Loucy (cell line): ENCODE measurements around the gene RCAN2.

ENCODE experiments used
- H2AFZ ChIP-seq: fragments of 200-600 bp; sonication (generic); 2 replicates; pipeline ENCODE4 v1.6.0; 2016; ENCODE audit warnings: antibody characterized with exemption, mild to moderate bottlenecking, low read length, moderate library complexity
- H3F3A ChIP-seq: fragments of 200-600 bp; 2 replicates; pipeline ENCODE4 v1.6.0; 2016; ENCODE audit warnings: antibody characterized with exemption, low read depth, mild to moderate bottlenecking
- H3K27me3 ChIP-seq: fragments of 200-600 bp; sonication (generic); 2 replicates; pipeline ENCODE4 v1.6.1; 2014; ENCODE audit warnings: low read length, mild to moderate bottlenecking; ENCODE audit not compliant: insufficient read depth, poor library complexity, severe bottlenecking
- H3K36me3 ChIP-seq: fragments of 200-600 bp; sonication (generic); 2 replicates; pipeline ENCODE4 v1.6.1; 2016; ENCODE audit warnings: low read length; ENCODE audit not compliant: insufficient read depth
- H3K4me1 ChIP-seq: fragments of 200-600 bp; sonication (generic); 2 replicates; pipeline ENCODE4 v1.5.1; 2014; ENCODE audit warnings: low read length, mild to moderate bottlenecking; ENCODE audit not compliant: insufficient read depth, poor library complexity, severe bottlenecking
- H3K4me2 ChIP-seq: fragments of 200-600 bp; sonication (generic); 2 replicates; pipeline ENCODE4 v1.6.0; 2014; ENCODE audit warnings: antibody characterized with exemption, low read length, low read depth, mild to moderate bottlenecking; ENCODE audit not compliant: poor library complexity, severe bottlenecking
- H3K4me3 ChIP-seq: fragments of 200-600 bp; sonication (generic); 2 replicates; pipeline ENCODE4 v1.5.1; 2014; ENCODE audit warnings: low read length, mild to moderate bottlenecking, mixed read lengths; ENCODE audit not compliant: poor library complexity, severe bottlenecking
- H3K79me2 ChIP-seq: fragments of 200-600 bp; sonication (generic); 2 replicates; pipeline ENCODE4 v1.6.1; 2014; ENCODE audit warnings: low read length; ENCODE audit not compliant: insufficient read depth
- H3K9ac ChIP-seq: fragments of 200-600 bp; sonication (generic); 2 replicates; pipeline ENCODE4 v1.6.0; 2014; ENCODE audit warnings: mild to moderate bottlenecking, low read depth, low read length, moderate library complexity; ENCODE audit not compliant: poor library complexity, severe bottlenecking
- H3K9me2 ChIP-seq: fragments of 200-600 bp; sonication (generic); replicated peaks from 2 replicates; pipeline ENCODE4 v1.6.1; 2016; ENCODE audit warnings: low read depth, low read length, mixed read lengths
- H3K9me3 ChIP-seq: fragments of 200-600 bp; sonication (generic); 2 replicates; pipeline ENCODE4 v1.6.1; 2014; ENCODE audit warnings: mild to moderate bottlenecking, antibody characterized with exemption, low read length, low read depth; ENCODE audit not compliant: insufficient read depth
- H4K20me1 ChIP-seq: fragments of 200-600 bp; sonication (generic); 2 replicates; pipeline ENCODE4 v1.6.0; 2014; ENCODE audit warnings: antibody characterized with exemption, low read length, mild to moderate bottlenecking; ENCODE audit not compliant: insufficient read depth, poor library complexity, severe bottlenecking
- EZH2phosphoT487 ChIP-seq: fragments of 200-600 bp; IDR thresholded peaks from 2 replicates; pipeline ENCODE4 v1.6.1; 2018; ENCODE audit warnings: antibody characterized with exemption, mild to moderate bottlenecking, moderate library complexity, borderline replicate concordance
- TF ChIP-seq, protein P1 (sequence below): fragments of 200-600 bp; sonication (generic); conservative IDR thresholded peaks from 2 replicates; pipeline ENCODE4 v1.5.1; 2014; ENCODE audit warnings: mild to moderate bottlenecking, antibody characterized with exemption, low read length

RCAN2 gene

DNA sequence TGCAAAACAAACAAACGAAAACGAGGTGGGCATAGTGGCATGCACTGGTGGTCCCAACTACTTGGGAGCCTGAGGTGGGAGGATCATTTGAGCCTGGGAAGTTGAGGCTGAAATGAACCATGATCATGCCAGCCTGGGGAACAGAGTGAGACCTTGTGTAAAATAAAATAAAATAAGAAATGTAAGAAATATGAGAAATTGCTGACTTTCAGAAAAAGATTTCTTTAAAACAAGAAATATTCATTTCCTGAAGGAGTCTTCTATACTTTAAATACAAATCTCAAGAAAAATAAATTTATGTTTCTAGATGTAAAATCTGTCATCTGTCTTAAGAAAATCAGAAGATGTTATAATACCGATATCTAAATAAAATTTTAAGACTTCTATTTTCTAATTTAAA lies 223.7 kb downstream of the RCAN2 start:
- TF ChIP-seq EZH2phosphoT487: no peak
- TF ChIP-seq, protein P1, sequence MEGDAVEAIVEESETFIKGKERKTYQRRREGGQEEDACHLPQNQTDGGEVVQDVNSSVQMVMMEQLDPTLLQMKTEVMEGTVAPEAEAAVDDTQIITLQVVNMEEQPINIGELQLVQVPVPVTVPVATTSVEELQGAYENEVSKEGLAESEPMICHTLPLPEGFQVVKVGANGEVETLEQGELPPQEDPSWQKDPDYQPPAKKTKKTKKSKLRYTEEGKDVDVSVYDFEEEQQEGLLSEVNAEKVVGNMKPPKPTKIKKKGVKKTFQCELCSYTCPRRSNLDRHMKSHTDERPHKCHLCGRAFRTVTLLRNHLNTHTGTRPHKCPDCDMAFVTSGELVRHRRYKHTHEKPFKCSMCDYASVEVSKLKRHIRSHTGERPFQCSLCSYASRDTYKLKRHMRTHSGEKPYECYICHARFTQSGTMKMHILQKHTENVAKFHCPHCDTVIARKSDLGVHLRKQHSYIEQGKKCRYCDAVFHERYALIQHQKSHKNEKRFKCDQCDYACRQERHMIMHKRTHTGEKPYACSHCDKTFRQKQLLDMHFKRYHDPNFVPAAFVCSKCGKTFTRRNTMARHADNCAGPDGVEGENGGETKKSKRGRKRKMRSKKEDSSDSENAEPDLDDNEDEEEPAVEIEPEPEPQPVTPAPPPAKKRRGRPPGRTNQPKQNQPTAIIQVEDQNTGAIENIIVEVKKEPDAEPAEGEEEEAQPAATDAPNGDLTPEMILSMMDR: no peak

GRCh38 chr6:46265373-46265772 lies 225.9 kb downstream of the RCAN2 start:
- no peak overlapping the region for H3K4me3 ChIP-seq
- no peaks in the 10 kb centered on the region for H3K79me2 ChIP-seq
- no peaks in the 10 kb centered on the region for H3K36me3 ChIP-seq
- H4K20me1 ChIP-seq: no peaks in the 10 kb centered on the region
- H3K4me1 ChIP-seq: no peaks in the 10 kb centered on the region
- no peaks in the 10 kb centered on the region for H3K27me3 ChIP-seq
- no peaks in the 10 kb centered on the region for H3F3A ChIP-seq
- H2AFZ ChIP-seq: no peak overlapping the region
- H3K9ac ChIP-seq: no peak overlapping the region
- no peaks in the 10 kb centered on the region for H3K9me2 ChIP-seq
- TF ChIP-seq EZH2phosphoT487: no peak
- TF ChIP-seq, protein P1: no peak
- no peaks in the 10 kb centered on the region for H3K9me3 ChIP-seq
- no peak overlapping the region for H3K4me2 ChIP-seq

More for the DNA sequence above, 223.7 kb downstream of the RCAN2 start:
- Histone ChIP-seq H3K27me3 (no peaks in the 10 kb centered on the region), H3K4me1 (no peaks in the 10 kb centered on the region), H3K4me3 (no peak overlapping the region), H3K9me3 (no peaks in the 10 kb centered on the region), H3F3A (no peaks in the 10 kb centered on the region), H3K4me2 (no peak overlapping the region), H4K20me1 (no peaks in the 10 kb centered on the region), H3K9ac (no peak overlapping the region), H2AFZ (no peak overlapping the region), H3K36me3 (no peaks in the 10 kb centered on the region), H3K79me2 (no peaks in the 10 kb centered on the region), H3K9me2 (no peaks in the 10 kb centered on the region)

GRCh38 chr6:46263707-46264086 lies 227.6 kb downstream of the RCAN2 start:
- no peak overlapping the region for H3K4me3 ChIP-seq
- H4K20me1 ChIP-seq: no peaks in the 10 kb centered on the region

More at GRCh38 chr6:46263707-46264086, 227.6 kb downstream of the RCAN2 start:
- Histone ChIP-seq H2AFZ (no peak overlapping the region), H3F3A (no peaks in the 10 kb centered on the region), H3K4me1 (no peaks in the 10 kb centered on the region), H3K27me3 (no peaks in the 10 kb centered on the region), H3K9me3 (no peaks in the 10 kb centered on the region), H3K4me2 (no peak overlapping the region), H3K79me2 (no peaks in the 10 kb centered on the region), H3K9me2 (no peaks in the 10 kb centered on the region), H3K9ac (no peak overlapping the region), H3K36me3 (no peaks in the 10 kb centered on the region)
- TF ChIP-seq, protein P1: no peak
- TF ChIP-seq EZH2phosphoT487: no peak
